COLO668 (cell line): ENCODE data around the gene SREBF2.

ENCODE experiments used
- DNase-seq: peaks from one replicate; lab custom pipeline; 2025; ENCODE audit not compliant: unreplicated experiment; lab: John Stamatoyannopoulos, UW

SREBF2 gene

GRCh38 chr22:41875531-41876270, 42.8 kb downstream of the SREBF2 start:
- DNase-seq = no peak

- DNase-seq = no peak
Observed at GRCh38 chr22:41876275-41876674, 43.4 kb downstream of the SREBF2 start.

GRCh38 chr22:41876675-41877074, 43.8 kb downstream of the SREBF2 start:
- no peak for DNase-seq

- no peak for DNase-seq
Observed at GRCh38 chr22:41880653-41881052, 47.7 kb downstream of the SREBF2 start.

GRCh38 chr22:41883400-41883799, 50.5 kb downstream of the SREBF2 start:
- no peak for DNase-seq

GRCh38 chr22:41885116-41885515, 52.2 kb downstream of the SREBF2 start:
- no peak for DNase-seq

- DNase-seq = no peak
Observed at GRCh38 chr22:41885516-41885915, 52.6 kb downstream of the SREBF2 start.

- no peak for DNase-seq
Observed at GRCh38 chr22:41888627-41889200, 55.8 kb downstream of the SREBF2 start.

- no peak for DNase-seq
Observed at GRCh38 chr22:41891407-41891806, 58.5 kb downstream of the SREBF2 start.

- no peak for DNase-seq
Observed at GRCh38 chr22:41892721-41893120, 59.8 kb downstream of the SREBF2 start.

GRCh38 chr22:41893591-41894375, 60.9 kb downstream of the SREBF2 start:
- DNase-seq = no peak

GRCh38 chr22:41898645-41899044, 65.7 kb downstream of the SREBF2 start:
- DNase-seq = no peak

- DNase-seq = no peak
Observed at GRCh38 chr22:41899110-41899509, 66.2 kb downstream of the SREBF2 start.

GRCh38 chr22:41899992-41900651, 67.2 kb downstream of the SREBF2 start:
- DNase-seq = no peak

- DNase-seq = no peak
Observed at GRCh38 chr22:41900652-41901312, 67.9 kb downstream of the SREBF2 start.

- no peak for DNase-seq
Observed at GRCh38 chr22:41902016-41902415, 69.1 kb downstream of the SREBF2 start.

- DNase-seq = peak; percentile 52
Observed at GRCh38 chr22:41902932-41903421, 70.1 kb downstream of the SREBF2 start.

- no peak for DNase-seq
Observed at GRCh38 chr22:41904450-41905410, 71.8 kb downstream of the SREBF2 start.

GRCh38 chr22:41905411-41906202, 72.7 kb downstream of the SREBF2 start:
- no peak for DNase-seq
